HEK293 (cell line): ENCODE measurements around the gene UNK.

Source experiments
- CTCF ChIA-PET: fragments of 350-600 bp; formaldehyde crosslinking; extraction: SDS; loops from one replicate; lab custom pipeline; 2021; ENCODE audit warnings: antibody characterized with exemption; lab: Yijun Ruan, JAX
- POLR2A ChIA-PET: fragments of 300-600 bp; formaldehyde crosslinking; extraction: SDS; loops from one replicate; lab custom pipeline; 2020; ENCODE audit warnings: antibody characterized with exemption, inconsistent platforms; lab: Yijun Ruan, JAX
- H3K27ac ChIP-seq: fragments of 200-500 bp; sonication (Bioruptor generic); 2 replicates; pipeline ENCODE4 v1.5.1; 2014; ENCODE audit warnings: low read depth, low read length, control low read depth, inconsistent platforms; ENCODE audit errors: extremely low read depth
- H3K36me3 ChIP-seq, 2 experiments: fragments of 200-500 bp in 1 of 2; sonication (Bioruptor generic) in 1 of 2; 1 replicate in 1 of 2; 2 replicates in 1 of 2; pipeline ENCODE4 v1.5.1; 2014 to 2017; ENCODE audit warnings: inconsistent platforms in 2 of 2, low read length in 2 of 2; ENCODE audit not compliant: control insufficient read depth in 2 of 2, insufficient read depth in 1 of 2
- H3K4me1 ChIP-seq: fragments of 200-500 bp; sonication (Bioruptor generic); 2 replicates; pipeline ENCODE4 v1.5.1; 2014; ENCODE audit warnings: mild to moderate bottlenecking, low read length, inconsistent platforms; ENCODE audit not compliant: control insufficient read depth, insufficient read depth
- H3K4me3 ChIP-seq: 2 replicates; pipeline ENCODE4 v1.5.1; 2011; ENCODE audit warnings: low read depth, mild to moderate bottlenecking, control low read depth, low read length, moderate library complexity
- H3K9me3 ChIP-seq: fragments of 200-500 bp; sonication (Bioruptor generic); 2 replicates; pipeline ENCODE4 v1.5.1; 2014; ENCODE audit warnings: low read depth, low read length, inconsistent platforms; ENCODE audit not compliant: control insufficient read depth, insufficient read depth
- EGR2 ChIP-seq: fragments of 450-650 bp; formaldehyde crosslinking; IDR thresholded peaks from 2 replicates; pipeline ENCODE4 v1.5.1; 2016; ENCODE audit warnings: low read depth, missing biosample characterization, missing genetic modification characterization
- KLF1 ChIP-seq: fragments of 450-650 bp; formaldehyde crosslinking; IDR thresholded peaks from 2 replicates; pipeline ENCODE4 v1.5.1; 2016; ENCODE audit warnings: missing biosample characterization, missing genetic modification characterization
- KLF16 ChIP-seq: fragments of 450-650 bp; formaldehyde crosslinking; IDR thresholded peaks from 2 replicates; pipeline ENCODE4 v1.5.1; 2017; ENCODE audit warnings: missing biosample characterization, missing genetic modification characterization
- MEIS1 ChIP-seq: sonication (generic); formaldehyde crosslinking; IDR thresholded peaks from 2 replicates; pipeline ENCODE4 v1.8.1; 2022; ENCODE audit warnings: missing genetic modification reagents, mild to moderate bottlenecking, borderline replicate concordance
- SCRT1 ChIP-seq: fragments of 450-650 bp; formaldehyde crosslinking; IDR thresholded peaks from 2 replicates; pipeline ENCODE4 v1.5.1; 2016; ENCODE audit warnings: missing biosample characterization, missing genetic modification characterization, borderline replicate concordance
- SCRT2 ChIP-seq: fragments of 450-650 bp; formaldehyde crosslinking; IDR thresholded peaks from 2 replicates; pipeline ENCODE4 v1.5.1; 2016; ENCODE audit warnings: missing biosample characterization, missing genetic modification characterization
- SP2 ChIP-seq: fragments of 450-650 bp; formaldehyde crosslinking; IDR thresholded peaks from 2 replicates; pipeline ENCODE4 v1.5.1; 2016; ENCODE audit warnings: missing biosample characterization, missing genetic modification characterization
- SP3 ChIP-seq: fragments of 450-650 bp; formaldehyde crosslinking; IDR thresholded peaks from 2 replicates; pipeline ENCODE4 v1.5.1; 2016; ENCODE audit warnings: missing biosample characterization, missing genetic modification characterization
- ZFHX2 ChIP-seq: fragments of 450-650 bp; formaldehyde crosslinking; conservative IDR thresholded peaks from 2 replicates; pipeline ENCODE4 v1.5.1; 2016; ENCODE audit warnings: missing biosample characterization, missing genetic modification characterization
- ZNF202 ChIP-seq: fragments of 450-650 bp; formaldehyde crosslinking; IDR thresholded peaks from 2 replicates; pipeline ENCODE4 v1.5.1; 2016; ENCODE audit warnings: missing biosample characterization, missing genetic modification characterization, borderline replicate concordance
- ZNF341 ChIP-seq: fragments of 450-650 bp; formaldehyde crosslinking; IDR thresholded peaks from 2 replicates; pipeline ENCODE4; 2016; ENCODE audit warnings: low read depth, missing biosample characterization, missing genetic modification characterization
- ZNF514 ChIP-seq: fragments of 450-650 bp; formaldehyde crosslinking; IDR thresholded peaks from 2 replicates; pipeline ENCODE4 v1.5.1; 2016; ENCODE audit warnings: missing biosample characterization, missing genetic modification characterization
- ZNF544 ChIP-seq: fragments of 450-650 bp; formaldehyde crosslinking; IDR thresholded peaks from 2 replicates; pipeline ENCODE4 v1.5.0; 2017; ENCODE audit warnings: missing biosample characterization, missing genetic modification characterization
- ZNF610 ChIP-seq: fragments of 450-650 bp; formaldehyde crosslinking; IDR thresholded peaks from 2 replicates; pipeline ENCODE4 v1.5.1; 2016; ENCODE audit warnings: missing biosample characterization, missing genetic modification characterization, borderline replicate concordance
- TF ChIP-seq, protein P1 (sequence below): fragments of 450-650 bp; formaldehyde crosslinking; IDR thresholded peaks from 2 replicates; pipeline ENCODE4 v1.5.0; 2017; ENCODE audit warnings: missing biosample characterization, missing genetic modification characterization, borderline replicate concordance
- TF ChIP-seq, protein P2 (sequence below): fragments of 450-650 bp; formaldehyde crosslinking; IDR thresholded peaks from 2 replicates; pipeline ENCODE4 v1.5.1; 2016; ENCODE audit warnings: missing biosample characterization, missing genetic modification characterization, borderline replicate concordance
- TF ChIP-seq, protein P3 (sequence below): fragments of 450-650 bp; formaldehyde crosslinking; IDR thresholded peaks from 2 replicates; pipeline ENCODE4 v1.5.1; 2016; ENCODE audit warnings: missing biosample characterization, missing genetic modification characterization, borderline replicate concordance

Gene UNK

DNA sequence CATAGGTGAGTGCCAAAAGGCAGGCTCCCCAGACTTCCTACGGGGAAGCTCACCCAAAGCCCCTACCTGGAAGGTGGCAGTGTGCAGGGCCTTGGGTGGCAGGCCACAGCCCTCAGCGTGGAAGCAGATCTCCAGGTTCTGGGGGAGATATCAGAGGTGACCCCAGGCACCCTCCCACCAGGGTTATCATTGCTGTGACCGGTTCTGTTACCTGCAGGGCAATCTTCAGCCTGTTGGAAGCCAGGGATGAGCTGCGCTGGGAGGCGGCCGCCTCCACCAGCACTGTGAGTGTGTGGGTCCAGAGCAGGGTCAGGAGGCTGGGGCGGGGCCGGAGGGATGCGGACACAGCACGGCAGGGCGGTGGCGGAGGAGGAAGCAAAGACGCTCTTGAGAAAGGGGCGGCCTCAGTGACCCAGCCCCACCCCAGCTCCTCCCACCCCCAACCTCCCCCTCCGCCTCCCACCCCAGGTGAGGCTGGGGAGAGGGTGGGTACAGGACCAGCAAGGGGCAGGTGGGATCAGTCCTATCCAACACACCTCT lies 46.5 kb downstream of the UNK start (continued):
- TF ChIP-seq, protein P1, sequence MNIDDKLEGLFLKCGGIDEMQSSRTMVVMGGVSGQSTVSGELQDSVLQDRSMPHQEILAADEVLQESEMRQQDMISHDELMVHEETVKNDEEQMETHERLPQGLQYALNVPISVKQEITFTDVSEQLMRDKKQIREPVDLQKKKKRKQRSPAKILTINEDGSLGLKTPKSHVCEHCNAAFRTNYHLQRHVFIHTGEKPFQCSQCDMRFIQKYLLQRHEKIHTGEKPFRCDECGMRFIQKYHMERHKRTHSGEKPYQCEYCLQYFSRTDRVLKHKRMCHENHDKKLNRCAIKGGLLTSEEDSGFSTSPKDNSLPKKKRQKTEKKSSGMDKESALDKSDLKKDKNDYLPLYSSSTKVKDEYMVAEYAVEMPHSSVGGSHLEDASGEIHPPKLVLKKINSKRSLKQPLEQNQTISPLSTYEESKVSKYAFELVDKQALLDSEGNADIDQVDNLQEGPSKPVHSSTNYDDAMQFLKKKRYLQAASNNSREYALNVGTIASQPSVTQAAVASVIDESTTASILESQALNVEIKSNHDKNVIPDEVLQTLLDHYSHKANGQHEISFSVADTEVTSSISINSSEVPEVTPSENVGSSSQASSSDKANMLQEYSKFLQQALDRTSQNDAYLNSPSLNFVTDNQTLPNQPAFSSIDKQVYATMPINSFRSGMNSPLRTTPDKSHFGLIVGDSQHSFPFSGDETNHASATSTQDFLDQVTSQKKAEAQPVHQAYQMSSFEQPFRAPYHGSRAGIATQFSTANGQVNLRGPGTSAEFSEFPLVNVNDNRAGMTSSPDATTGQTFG, result no peak

DNA sequence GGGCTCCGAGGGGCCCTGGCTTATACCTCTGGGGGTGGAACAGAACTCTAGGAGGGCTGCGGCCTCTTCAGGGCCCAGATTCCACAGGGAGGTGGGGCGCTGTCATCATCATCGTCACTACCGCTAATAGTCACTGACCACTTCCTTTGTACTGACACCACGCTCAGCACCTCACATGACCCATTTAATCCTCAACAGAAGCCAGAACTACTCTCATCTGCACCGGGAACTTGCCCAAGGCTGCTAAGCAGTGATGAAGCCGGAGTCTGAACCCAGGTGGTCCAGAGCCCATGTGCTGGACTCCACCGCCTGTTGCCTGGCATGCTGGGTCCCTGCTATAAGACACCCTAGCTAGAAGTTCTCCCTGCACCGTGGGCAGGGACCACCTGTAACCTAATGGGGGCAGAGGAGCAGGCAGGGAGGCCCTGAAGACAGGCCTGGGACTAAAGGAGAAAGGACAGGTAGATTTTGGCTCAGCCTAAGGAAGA lies 47.6 kb downstream of the UNK start:
- no peaks in the 10 kb centered on the region for H3K9me3 ChIP-seq
- H3K4me1 ChIP-seq, result no peaks in the 10 kb centered on the region
- H3K4me3 ChIP-seq, result no peak overlapping the region
- CTCF ChIA-PET, result interaction anchor here (0.7 to 2.5 kb wide), 5 partner anchors 9 to 182 kb away, joined by 3 to 22 read pairs (median 3); no protein-coding TSS in a partner anchor
- TF ChIP-seq ZNF610 (tag by site-specific recombination) (no peak), MEIS1 (no peak), SCRT1 (tag by site-specific recombination) (peak; percentile 63; the same call in 1 of the 2 replicates), SCRT2 (tag by site-specific recombination) (peak; percentile 88)
- TF ChIP-seq, protein P2, sequence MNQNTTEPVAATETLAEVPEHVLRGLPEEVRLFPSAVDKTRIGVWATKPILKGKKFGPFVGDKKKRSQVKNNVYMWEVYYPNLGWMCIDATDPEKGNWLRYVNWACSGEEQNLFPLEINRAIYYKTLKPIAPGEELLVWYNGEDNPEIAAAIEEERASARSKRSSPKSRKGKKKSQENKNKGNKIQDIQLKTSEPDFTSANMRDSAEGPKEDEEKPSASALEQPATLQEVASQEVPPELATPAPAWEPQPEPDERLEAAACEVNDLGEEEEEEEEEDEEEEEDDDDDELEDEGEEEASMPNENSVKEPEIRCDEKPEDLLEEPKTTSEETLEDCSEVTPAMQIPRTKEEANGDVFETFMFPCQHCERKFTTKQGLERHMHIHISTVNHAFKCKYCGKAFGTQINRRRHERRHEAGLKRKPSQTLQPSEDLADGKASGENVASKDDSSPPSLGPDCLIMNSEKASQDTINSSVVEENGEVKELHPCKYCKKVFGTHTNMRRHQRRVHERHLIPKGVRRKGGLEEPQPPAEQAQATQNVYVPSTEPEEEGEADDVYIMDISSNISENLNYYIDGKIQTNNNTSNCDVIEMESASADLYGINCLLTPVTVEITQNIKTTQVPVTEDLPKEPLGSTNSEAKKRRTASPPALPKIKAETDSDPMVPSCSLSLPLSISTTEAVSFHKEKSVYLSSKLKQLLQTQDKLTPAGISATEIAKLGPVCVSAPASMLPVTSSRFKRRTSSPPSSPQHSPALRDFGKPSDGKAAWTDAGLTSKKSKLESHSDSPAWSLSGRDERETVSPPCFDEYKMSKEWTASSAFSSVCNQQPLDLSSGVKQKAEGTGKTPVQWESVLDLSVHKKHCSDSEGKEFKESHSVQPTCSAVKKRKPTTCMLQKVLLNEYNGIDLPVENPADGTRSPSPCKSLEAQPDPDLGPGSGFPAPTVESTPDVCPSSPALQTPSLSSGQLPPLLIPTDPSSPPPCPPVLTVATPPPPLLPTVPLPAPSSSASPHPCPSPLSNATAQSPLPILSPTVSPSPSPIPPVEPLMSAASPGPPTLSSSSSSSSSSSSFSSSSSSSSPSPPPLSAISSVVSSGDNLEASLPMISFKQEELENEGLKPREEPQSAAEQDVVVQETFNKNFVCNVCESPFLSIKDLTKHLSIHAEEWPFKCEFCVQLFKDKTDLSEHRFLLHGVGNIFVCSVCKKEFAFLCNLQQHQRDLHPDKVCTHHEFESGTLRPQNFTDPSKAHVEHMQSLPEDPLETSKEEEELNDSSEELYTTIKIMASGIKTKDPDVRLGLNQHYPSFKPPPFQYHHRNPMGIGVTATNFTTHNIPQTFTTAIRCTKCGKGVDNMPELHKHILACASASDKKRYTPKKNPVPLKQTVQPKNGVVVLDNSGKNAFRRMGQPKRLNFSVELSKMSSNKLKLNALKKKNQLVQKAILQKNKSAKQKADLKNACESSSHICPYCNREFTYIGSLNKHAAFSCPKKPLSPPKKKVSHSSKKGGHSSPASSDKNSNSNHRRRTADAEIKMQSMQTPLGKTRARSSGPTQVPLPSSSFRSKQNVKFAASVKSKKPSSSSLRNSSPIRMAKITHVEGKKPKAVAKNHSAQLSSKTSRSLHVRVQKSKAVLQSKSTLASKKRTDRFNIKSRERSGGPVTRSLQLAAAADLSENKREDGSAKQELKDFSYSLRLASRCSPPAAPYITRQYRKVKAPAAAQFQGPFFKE (tag by site-specific recombination), result no peak
- POLR2A ChIA-PET, result interaction anchor here (1.6 kb wide), 1 partner anchor 52 kb away, joined by 5 read pairs; no protein-coding TSS in a partner anchor
- H3K27ac ChIP-seq, result no peak overlapping the region
- H3K36me3 ChIP-seq, result no peaks in the 10 kb centered on the region

DNA sequence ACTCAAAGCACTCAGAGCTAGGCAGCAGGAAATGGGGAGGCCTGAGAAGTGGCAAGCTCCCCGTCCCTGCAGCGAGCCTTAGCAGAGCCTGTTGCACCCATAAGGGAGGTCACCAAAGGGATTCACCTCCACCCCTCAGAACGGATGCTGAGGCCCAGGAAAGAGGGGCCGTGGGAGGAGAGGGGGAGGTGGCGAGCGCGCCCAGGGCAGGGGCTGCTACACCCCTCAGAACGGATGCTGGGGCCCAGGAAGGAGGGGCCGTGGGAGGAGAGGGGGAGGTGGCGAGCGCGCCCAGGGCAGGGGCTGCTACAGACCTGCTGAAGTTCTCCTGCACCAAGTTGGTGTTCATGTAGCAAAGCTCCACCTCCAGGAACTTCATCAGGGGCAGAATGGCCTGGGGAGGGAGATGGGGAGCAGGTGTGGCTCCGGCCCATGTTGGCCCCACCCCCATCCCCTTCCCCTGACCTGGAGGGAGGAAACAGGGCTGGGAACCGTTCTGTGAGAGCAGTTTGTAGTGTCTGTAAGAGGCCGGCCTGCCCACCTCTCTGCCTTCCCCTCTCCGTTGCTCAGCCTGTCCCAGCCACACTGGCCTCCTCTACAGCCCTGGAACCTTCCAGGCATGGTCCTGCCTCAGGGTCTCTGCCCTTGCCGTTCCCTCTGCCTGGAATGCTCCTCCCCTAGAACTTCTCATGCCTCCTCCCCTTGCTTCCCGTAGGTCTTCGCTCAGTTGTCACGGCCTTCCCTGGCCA lies 48.2 kb downstream of the UNK start:
- peak; percentile 50 for TF ChIP-seq SCRT2 (tag by site-specific recombination)
- TF ChIP-seq ZNF544, result no peak
- peak; percentile 61 for TF ChIP-seq KLF1 (tag by site-specific recombination)
- TF ChIP-seq KLF16 (tag by site-specific recombination), result no peak
- peak; percentile 55; the same call in 1 of the 2 replicates for TF ChIP-seq SP3 (tag by site-specific recombination)
- peak; percentile 30; the same call in 1 of the 2 replicates for TF ChIP-seq ZNF341 (tag by site-specific recombination)
- TF ChIP-seq, protein P3, sequence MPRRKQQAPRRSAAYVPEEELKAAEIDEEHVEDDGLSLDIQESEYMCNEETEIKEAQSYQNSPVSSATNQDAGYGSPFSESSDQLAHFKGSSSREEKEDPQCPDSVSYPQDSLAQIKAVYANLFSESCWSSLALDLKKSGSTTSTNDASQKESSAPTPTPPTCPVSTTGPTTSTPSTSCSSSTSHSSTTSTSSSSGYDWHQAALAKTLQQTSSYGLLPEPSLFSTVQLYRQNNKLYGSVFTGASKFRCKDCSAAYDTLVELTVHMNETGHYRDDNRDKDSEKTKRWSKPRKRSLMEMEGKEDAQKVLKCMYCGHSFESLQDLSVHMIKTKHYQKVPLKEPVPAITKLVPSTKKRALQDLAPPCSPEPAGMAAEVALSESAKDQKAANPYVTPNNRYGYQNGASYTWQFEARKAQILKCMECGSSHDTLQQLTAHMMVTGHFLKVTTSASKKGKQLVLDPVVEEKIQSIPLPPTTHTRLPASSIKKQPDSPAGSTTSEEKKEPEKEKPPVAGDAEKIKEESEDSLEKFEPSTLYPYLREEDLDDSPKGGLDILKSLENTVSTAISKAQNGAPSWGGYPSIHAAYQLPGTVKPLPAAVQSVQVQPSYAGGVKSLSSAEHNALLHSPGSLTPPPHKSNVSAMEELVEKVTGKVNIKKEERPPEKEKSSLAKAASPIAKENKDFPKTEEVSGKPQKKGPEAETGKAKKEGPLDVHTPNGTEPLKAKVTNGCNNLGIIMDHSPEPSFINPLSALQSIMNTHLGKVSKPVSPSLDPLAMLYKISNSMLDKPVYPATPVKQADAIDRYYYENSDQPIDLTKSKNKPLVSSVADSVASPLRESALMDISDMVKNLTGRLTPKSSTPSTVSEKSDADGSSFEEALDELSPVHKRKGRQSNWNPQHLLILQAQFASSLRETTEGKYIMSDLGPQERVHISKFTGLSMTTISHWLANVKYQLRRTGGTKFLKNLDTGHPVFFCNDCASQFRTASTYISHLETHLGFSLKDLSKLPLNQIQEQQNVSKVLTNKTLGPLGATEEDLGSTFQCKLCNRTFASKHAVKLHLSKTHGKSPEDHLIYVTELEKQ, result no peak
- TF ChIP-seq ZFHX2 (tag by site-specific recombination), result peak; percentile 90
- no peak for TF ChIP-seq ZNF202
- 0 out of 2 replicates have a peak, but pooled peaks have one; percentile 5 for TF ChIP-seq SCRT1 (tag by site-specific recombination)
- TF ChIP-seq SP2 (tag by site-specific recombination), result 0 out of 2 replicates have a peak, but pooled peaks have one; percentile 17
- peak; percentile 84 for TF ChIP-seq EGR2 (tag by site-specific recombination)
- TF ChIP-seq ZNF514, result no peak
- TF ChIP-seq, all 188 proteins: peak for 8
- Histone ChIP-seq H3K27ac (no peak overlapping the region), H3K36me3 (no peaks in the 10 kb centered on the region), H3K9me3 (no peaks in the 10 kb centered on the region), H3K4me1 (no peaks in the 10 kb centered on the region), H3K4me3 (no peak overlapping the region)
- ChIA-PET POLR2A (interaction anchor here (1.6 kb wide), 1 partner anchor 53 kb away, joined by 5 read pairs; no protein-coding TSS in a partner anchor), CTCF (interaction anchor here (0.7 to 1.6 kb wide), 3 partner anchors 9 to 20 kb away, joined by 3 to 4 read pairs (median 3); no protein-coding TSS in a partner anchor)
